Mesendoderm (in vitro differentiated cells): ENCODE results near the gene DHX29.

Source experiments
- DNase-seq: peaks from one replicate; pipeline ENCODE4 v3.0.0; 2013
- H2AK5ac ChIP-seq: 2 replicates; pipeline ENCODE4 v1.6.1; 2013; ENCODE audit warnings: low read length, inconsistent platforms
- H2BK120ac ChIP-seq: 2 replicates; pipeline ENCODE4 v1.6.1; 2013; ENCODE audit warnings: low read depth, mild to moderate bottlenecking, low read length, moderate library complexity, mixed read lengths
- H2BK15ac ChIP-seq: replicated peaks from 2 replicates; pipeline ENCODE4 v1.6.1; 2013; ENCODE audit warnings: low read depth, mild to moderate bottlenecking, moderate library complexity
- H2BK5ac ChIP-seq: 2 replicates; pipeline ENCODE4 v1.6.1; 2013; ENCODE audit warnings: low read length, inconsistent platforms
- H3K18ac ChIP-seq: 2 replicates; pipeline ENCODE4 v1.6.1; 2013; ENCODE audit warnings: mild to moderate bottlenecking, low read length, mixed read lengths
- H3K23ac ChIP-seq: one replicate; pipeline ENCODE4 v1.6.1; 2013; ENCODE audit warnings: low read length
- H3K27ac ChIP-seq: 2 replicates; pipeline ENCODE4 v1.5.1; 2013; ENCODE audit warnings: low read depth, mild to moderate bottlenecking, inconsistent platforms, low read length, moderate library complexity
- H3K27me3 ChIP-seq: 2 replicates; pipeline ENCODE4 v1.6.1; 2013; ENCODE audit warnings: low read length, control low read depth, mild to moderate bottlenecking, inconsistent platforms; ENCODE audit not compliant: insufficient read depth, poor library complexity
- H3K36me3 ChIP-seq: 2 replicates; pipeline ENCODE4 v1.6.1; 2013; ENCODE audit warnings: low read length, inconsistent platforms; ENCODE audit not compliant: control insufficient read depth, insufficient read depth
- H3K4ac ChIP-seq: one replicate; pipeline ENCODE4 v1.6.1; 2013; ENCODE audit warnings: low read depth, mild to moderate bottlenecking, low read length, moderate library complexity
- H3K4me1 ChIP-seq: 2 replicates; pipeline ENCODE4 v1.6.1; 2013; ENCODE audit warnings: low read depth, low read length, inconsistent platforms; ENCODE audit not compliant: control insufficient read depth
- H3K4me2 ChIP-seq: 2 replicates; pipeline ENCODE4 v1.6.1; 2013; ENCODE audit warnings: low read length
- H3K4me3 ChIP-seq: 2 replicates; pipeline ENCODE4 v1.5.1; 2013; ENCODE audit warnings: mild to moderate bottlenecking, low read length
- H3K56ac ChIP-seq: one replicate; pipeline ENCODE4 v1.6.1; 2013; ENCODE audit warnings: low read length
- H3K79me1 ChIP-seq: 2 replicates; pipeline ENCODE4 v1.6.1; 2013; ENCODE audit warnings: low read length, inconsistent platforms
- H3K79me2 ChIP-seq: 2 replicates; pipeline ENCODE4 v1.6.1; 2013; ENCODE audit warnings: mild to moderate bottlenecking, low read length; ENCODE audit not compliant: control insufficient read depth, insufficient read depth
- H3K9ac ChIP-seq: 2 replicates; pipeline ENCODE4 v1.6.1; 2013; ENCODE audit warnings: low read length, inconsistent platforms
- H4K5ac ChIP-seq: one replicate; pipeline ENCODE4 v1.6.1; 2013; ENCODE audit warnings: low read length
- H4K8ac ChIP-seq: one replicate; pipeline ENCODE4 v1.6.1; 2013; ENCODE audit warnings: low read depth, mild to moderate bottlenecking, control low read depth, low read length, moderate library complexity
- WGBS: extraction: QIAGEN DNeasy Blood & Tissue Kit; methylation state at CpG from one replicate; pipeline ENCODE4 v1.1.7; 2013; ENCODE audit warnings: low lambda C conversion rate, missing lambda C conversion rate; ENCODE audit not compliant: insufficient coverage; ENCODE audit errors: extremely low coverage; 5-methylcytosine and 5-hydroxymethylcytosine counted together

Gene DHX29

GRCh38 chr5:55276771-55277170 is 30.7 kb downstream of the DHX29 start:
- Histone ChIP-seq H3K18ac (no peak overlapping the region), H2BK15ac (no peak overlapping the region), H3K4me2 (no peak overlapping the region), H3K79me2 (no peaks in the 10 kb centered on the region), H3K9ac (no peak overlapping the region), H3K4ac (no peak overlapping the region), H3K36me3 (no peaks in the 10 kb centered on the region), H2BK5ac (no peak overlapping the region), H4K8ac (no peak overlapping the region), H4K5ac (no peak overlapping the region), H2AK5ac (no peak overlapping the region), H3K4me3 (no peak overlapping the region), H3K27me3 (no peaks in the 10 kb centered on the region), H2BK120ac (no peak overlapping the region), H3K4me1 (no peaks in the 10 kb centered on the region), H3K79me1 (no peaks in the 10 kb centered on the region), H3K27ac (no peak overlapping the region), H3K56ac (no peak overlapping the region), H3K23ac (no peak overlapping the region)
- no CpG with 5 or more reads among the region's 1 CpG for WGBS
- no peak for DNase-seq

- Histone ChIP-seq H3K23ac (no peak overlapping the region), H3K4ac (no peak overlapping the region), H4K5ac (no peak overlapping the region), H3K27me3 (no peaks in the 10 kb centered on the region), H3K18ac (no peak overlapping the region), H2AK5ac (no peak overlapping the region), H3K27ac (no peak overlapping the region), H3K79me2 (no peaks in the 10 kb centered on the region), H2BK15ac (no peak overlapping the region), H2BK120ac (no peak overlapping the region), H3K4me2 (no peak overlapping the region), H3K9ac (no peak overlapping the region), H4K8ac (no peak overlapping the region), H3K36me3 (peaks cover 1% of the 10 kb centered on the region), H3K79me1 (no peaks in the 10 kb centered on the region), H2BK5ac (no peak overlapping the region), H3K56ac (no peak overlapping the region), H3K4me3 (no peak overlapping the region), H3K4me1 (no peaks in the 10 kb centered on the region)
- WGBS: no CpG with 5 or more reads among the region's 3 CpGs
- DNase-seq: no peak
Measured at GRCh38 chr5:55258339-55258738, 49.2 kb downstream of the DHX29 start.

GRCh38 chr5:55254802-55255201 is 52.7 kb downstream of the DHX29 start:
- Histone ChIP-seq H4K8ac (no peak overlapping the region), H3K4me1 (no peaks in the 10 kb centered on the region), H3K23ac (no peak overlapping the region), H3K18ac (no peak overlapping the region), H3K27me3 (no peaks in the 10 kb centered on the region), H2BK15ac (no peak overlapping the region), H3K4me2 (no peak overlapping the region), H3K36me3 (peaks cover 1% of the 10 kb centered on the region), H3K27ac (no peak overlapping the region), H3K79me2 (no peaks in the 10 kb centered on the region), H2AK5ac (no peak overlapping the region), H3K4me3 (no peak overlapping the region), H2BK120ac (no peak overlapping the region), H4K5ac (no peak overlapping the region), H3K4ac (no peak overlapping the region), H3K56ac (no peak overlapping the region), H2BK5ac (no peak overlapping the region), H3K79me1 (no peaks in the 10 kb centered on the region), H3K9ac (no peak overlapping the region)
- WGBS: no CpG with 5 or more reads among the region's 4 CpGs
- no peak for DNase-seq

DNA sequence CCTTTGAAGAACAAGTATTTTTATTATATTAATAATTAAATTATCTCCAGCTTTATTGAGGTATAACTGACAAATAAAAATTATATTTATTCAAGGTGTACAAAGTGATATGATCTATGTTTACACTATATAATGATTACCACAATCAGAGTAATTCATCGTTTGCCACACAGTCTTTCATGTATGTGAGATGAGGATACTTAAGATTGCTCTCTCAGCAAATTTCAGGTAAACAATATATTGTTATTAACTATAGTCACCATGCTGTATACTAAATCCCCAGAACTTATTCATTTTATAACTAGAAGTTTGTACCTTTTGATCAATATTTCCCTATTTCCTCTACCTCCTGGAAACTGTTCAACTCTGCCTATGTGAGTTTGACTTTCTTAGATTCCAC is 57.4 kb downstream of the DHX29 start:
- Histone ChIP-seq H3K23ac (no peak overlapping the region), H3K4me1 (no peaks in the 10 kb centered on the region), H3K27me3 (no peaks in the 10 kb centered on the region), H3K18ac (no peak overlapping the region), H3K79me1 (no peaks in the 10 kb centered on the region), H2BK120ac (no peak overlapping the region), H3K4me2 (no peak overlapping the region), H3K27ac (no peak overlapping the region), H4K5ac (no peak overlapping the region), H3K9ac (no peak overlapping the region), H2BK5ac (no peak overlapping the region), H3K4me3 (no peak overlapping the region), H3K56ac (no peak overlapping the region), H3K4ac (no peak overlapping the region), H3K79me2 (no peaks in the 10 kb centered on the region), H4K8ac (no peak overlapping the region), H3K36me3 (peaks cover under 1% of the 10 kb centered on the region), H2BK15ac (no peak overlapping the region), H2AK5ac (no peak overlapping the region)
- DNase-seq: no peak
- WGBS: no CpG with 5 or more reads among the region's 1 CpG

DNA sequence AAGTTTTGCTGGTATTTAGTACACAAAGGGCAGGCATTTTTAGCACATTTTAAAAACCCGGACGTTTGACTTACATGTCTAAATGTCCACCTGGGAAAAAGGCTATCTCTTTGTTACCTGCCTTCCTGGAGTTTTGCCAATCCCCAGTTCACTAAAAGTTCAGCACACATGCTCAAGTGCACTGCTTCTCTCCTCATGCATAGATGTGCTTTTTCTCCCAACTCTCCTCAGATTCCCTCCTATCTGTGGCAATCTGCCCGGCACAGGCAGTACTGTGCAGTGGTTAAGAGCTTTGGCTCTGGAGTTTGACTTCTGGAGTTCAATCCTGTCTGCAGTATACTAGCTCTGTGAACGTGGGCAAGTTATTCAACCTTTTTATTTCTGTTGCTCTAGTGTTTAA is 65.7 kb downstream of the DHX29 start:
- Histone ChIP-seq H3K56ac (no peak overlapping the region), H3K23ac (no peak overlapping the region), H3K18ac (no peak overlapping the region), H2AK5ac (no peak overlapping the region), H3K36me3 (no peaks in the 10 kb centered on the region), H3K79me2 (no peaks in the 10 kb centered on the region), H2BK120ac (no peak overlapping the region), H3K9ac (no peak overlapping the region), H4K8ac (no peak overlapping the region), H3K4ac (no peak overlapping the region), H3K27me3 (peaks cover 2% of the 10 kb centered on the region), H4K5ac (no peak overlapping the region), H3K4me3 (no peak overlapping the region), H3K4me1 (peaks cover 4% of the 10 kb centered on the region), H3K4me2 (no peak overlapping the region), H3K79me1 (no peaks in the 10 kb centered on the region), H2BK5ac (no peak overlapping the region), H2BK15ac (no peak overlapping the region), H3K27ac (no peak overlapping the region)
- DNase-seq: no peak
- no CpG with 5 or more reads among the region's 4 CpGs for WGBS

DNA sequence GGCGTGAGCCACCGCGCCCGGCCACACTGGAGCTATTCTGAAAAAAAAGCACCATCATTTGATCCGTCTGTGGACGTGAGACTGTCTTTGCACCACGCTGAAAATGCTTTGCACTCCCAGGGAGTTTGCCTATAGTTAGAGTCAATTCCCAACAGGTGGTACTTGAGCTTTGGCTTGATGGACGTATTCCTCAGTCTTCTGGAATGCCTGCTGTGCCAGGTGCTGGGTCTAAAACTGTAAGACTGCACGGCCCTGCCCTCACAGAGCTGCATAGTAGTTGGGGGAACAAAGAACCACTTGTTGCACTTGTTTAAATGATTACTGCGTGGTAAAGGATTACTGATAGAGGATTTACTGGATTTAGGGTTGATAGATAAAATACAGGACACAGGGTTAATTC is 70.7 kb downstream of the DHX29 start:
- Histone ChIP-seq H3K4ac (no peak overlapping the region), H4K5ac (no peak overlapping the region), H3K9ac (no peak overlapping the region), H3K36me3 (no peaks in the 10 kb centered on the region), H2BK15ac (no peak overlapping the region), H3K27ac (no peak overlapping the region), H3K79me2 (no peaks in the 10 kb centered on the region), H3K27me3 (peaks cover 28% of the 10 kb centered on the region), H3K4me2 (no peak overlapping the region), H3K18ac (no peak overlapping the region), H3K56ac (no peak overlapping the region), H3K23ac (no peak overlapping the region), H2BK120ac (no peak overlapping the region), H3K4me1 (peaks cover 6% of the 10 kb centered on the region), H3K79me1 (no peaks in the 10 kb centered on the region), H2AK5ac (no peak overlapping the region), H4K8ac (no peak overlapping the region), H3K4me3 (no peak overlapping the region), H2BK5ac (no peak overlapping the region)
- no peak for DNase-seq
- WGBS: no CpG with 5 or more reads among the region's 10 CpGs
